Right lung (tissue), 10 donors: Measurements from ENCODE around the gene CPEB1. TPM values are rescaled to one million over a fixed set of nuclear protein-coding genes. Genes with fewer than 3 reads are reported as not detected.
A peak's percentile ranks its signal among the peaks of the same experiment; 100 is the strongest.

ENCODE experiments used
- DNase-seq, 2 donors: peaks; one replicate each; pipeline ENCODE4 v3.0.0-alpha.2; 2013
- long read RNA-seq, 8 donors: transcript quantifications; one replicate each; lab custom pipeline, GENCODE V29; 2026
- polyA plus RNA-seq, 5 donors: library from polyadenylated mRNA; unstranded; fragments of 120-200 nt; gene quantifications; one replicate each; pipeline versions ENCODE4 v1.2.1 to v1.2.3, GENCODE V29; 2013; ENCODE audit warnings: inconsistent platforms in 1 of 5, low replicate concordance in 1 of 5; ENCODE audit not compliant: insufficient read length in 5 of 5, insufficient read depth in 1 of 5

Gene CPEB1
- 1 to 10 TPM; 2.4 to 4.4 (median 3.1) TPM for polyA plus RNA-seq
- long read RNA-seq, donor 1 = 0 reads
- long read RNA-seq, donor 2 = 0 reads
- long read RNA-seq, donor 3 = 0 reads
- long read RNA-seq, donor 4 = 0 reads
- long read RNA-seq, donor 5 = 0 reads
- long read RNA-seq, donor 6, partial matches to known transcripts = 0 of 1 reads
- long read RNA-seq, donor 6, other reads (novel, unspliced or antisense) = 0 of 1 reads
- long read RNA-seq, donor 7 = 0 reads
- long read RNA-seq, donor 8 = 0 reads

GRCh38 chr15:82647045-82647834 lies at the start of gene CPEB1:
CPEB1 (minus strand) TSS chr15:82647363; CDS start chr15:82628459, 18,904 bp downstream.
- no peak for DNase-seq

GRCh38 chr15:82692171-82692570 lies 45.0 kb upstream of the CPEB1 start:
- no peak for DNase-seq

- DNase-seq = no peak
Observed at GRCh38 chr15:82689147-82689546, 42.0 kb upstream of the CPEB1 start.

DNA sequence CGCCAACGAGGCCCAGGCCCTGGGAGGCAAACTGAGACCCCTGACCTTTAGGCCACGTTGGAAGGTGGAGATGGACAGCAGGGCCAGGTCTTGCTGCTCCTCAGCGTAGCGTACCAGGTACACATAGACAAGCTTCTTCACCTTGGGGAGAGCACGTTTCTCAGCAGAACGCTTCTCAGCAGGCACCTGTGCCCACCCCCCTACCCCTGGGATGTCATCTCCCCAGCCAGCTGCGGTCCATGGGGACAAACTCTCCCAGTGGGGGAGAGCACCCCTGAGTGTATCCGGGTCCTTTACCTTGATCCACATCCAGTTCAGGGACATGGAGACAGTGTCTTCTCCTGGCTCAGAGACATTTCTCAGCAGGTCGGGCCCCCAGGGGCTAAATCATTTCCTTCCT lies 41.5 kb upstream of the CPEB1 start:
- DNase-seq = no peak

- no peak for DNase-seq
Observed at GRCh38 chr15:82681371-82681770, 34.2 kb upstream of the CPEB1 start.

DNA sequence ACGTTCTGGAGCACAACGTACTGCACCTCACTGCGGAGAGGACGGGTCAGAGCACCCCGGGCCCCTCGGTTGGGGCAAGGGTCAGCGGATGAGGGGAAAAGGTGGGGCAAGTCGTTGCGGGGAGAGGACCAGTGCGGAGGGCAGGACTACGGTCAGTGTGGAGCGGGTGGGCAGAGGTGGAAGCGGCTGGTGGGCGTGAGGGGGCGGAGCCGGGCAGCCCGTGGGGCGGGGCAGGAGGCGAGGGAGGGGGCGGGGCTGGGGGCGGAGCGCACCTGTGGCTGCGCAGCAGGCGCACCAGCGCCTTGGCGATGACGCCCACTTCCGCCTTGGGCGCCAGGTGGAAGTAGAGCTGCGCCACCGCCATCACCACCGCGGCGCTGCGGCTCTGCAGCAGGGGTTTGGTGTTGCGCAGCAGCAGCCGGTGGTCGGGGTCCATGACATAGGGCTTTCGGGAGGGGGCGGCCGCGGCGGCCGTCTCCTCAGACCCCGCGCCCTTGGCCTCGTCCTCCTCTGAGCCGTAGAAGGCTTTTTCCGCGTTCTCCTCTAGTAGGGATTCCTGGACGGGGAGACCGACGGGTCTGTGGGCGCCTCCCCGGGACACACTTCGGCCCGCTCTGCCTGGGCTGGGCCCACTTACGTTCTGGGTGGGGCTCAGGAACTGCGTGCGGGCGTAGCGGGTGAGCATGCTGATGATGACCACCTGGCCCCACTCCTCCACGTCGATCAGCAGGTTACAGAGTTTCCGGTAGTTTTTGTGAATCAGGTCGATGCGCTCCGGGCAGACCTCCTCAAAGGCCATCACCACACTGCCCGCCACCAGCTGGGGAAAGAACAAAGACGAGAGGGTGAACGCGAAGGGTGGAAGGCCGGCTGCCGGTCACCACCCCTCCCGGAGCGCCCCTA lies 33.3 kb upstream of the CPEB1 start:
- peak; percentile 37 to 39 for DNase-seq

DNA sequence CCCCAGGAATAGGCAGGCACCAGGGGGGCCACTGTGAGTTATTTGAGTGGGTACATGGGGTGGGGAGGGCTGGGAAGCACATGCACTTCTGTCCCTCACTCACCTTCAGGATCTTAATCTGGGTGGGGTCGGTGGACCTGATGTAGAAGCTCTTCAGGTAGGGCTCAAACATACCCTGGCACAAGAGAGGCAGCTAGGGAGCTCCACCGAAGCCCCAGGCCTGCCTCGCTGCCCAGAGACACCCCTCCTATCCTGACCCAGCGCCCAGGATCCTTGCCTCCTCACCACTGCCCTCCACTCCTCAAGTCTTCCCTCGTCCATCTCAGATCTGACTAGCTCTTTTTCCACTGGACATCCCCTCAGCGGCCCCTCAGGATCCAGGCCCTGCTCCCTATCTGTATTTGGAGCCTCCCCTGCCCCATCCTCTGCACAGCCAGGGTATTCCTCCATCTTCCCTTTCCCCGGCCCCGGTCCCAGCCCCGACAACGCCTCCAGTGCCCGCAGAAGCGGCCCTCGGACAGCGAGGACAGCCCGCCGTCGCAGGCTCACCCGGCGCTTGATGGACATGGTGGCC lies 32.5 kb upstream of the CPEB1 start:
- DNase-seq = no peak

DNA sequence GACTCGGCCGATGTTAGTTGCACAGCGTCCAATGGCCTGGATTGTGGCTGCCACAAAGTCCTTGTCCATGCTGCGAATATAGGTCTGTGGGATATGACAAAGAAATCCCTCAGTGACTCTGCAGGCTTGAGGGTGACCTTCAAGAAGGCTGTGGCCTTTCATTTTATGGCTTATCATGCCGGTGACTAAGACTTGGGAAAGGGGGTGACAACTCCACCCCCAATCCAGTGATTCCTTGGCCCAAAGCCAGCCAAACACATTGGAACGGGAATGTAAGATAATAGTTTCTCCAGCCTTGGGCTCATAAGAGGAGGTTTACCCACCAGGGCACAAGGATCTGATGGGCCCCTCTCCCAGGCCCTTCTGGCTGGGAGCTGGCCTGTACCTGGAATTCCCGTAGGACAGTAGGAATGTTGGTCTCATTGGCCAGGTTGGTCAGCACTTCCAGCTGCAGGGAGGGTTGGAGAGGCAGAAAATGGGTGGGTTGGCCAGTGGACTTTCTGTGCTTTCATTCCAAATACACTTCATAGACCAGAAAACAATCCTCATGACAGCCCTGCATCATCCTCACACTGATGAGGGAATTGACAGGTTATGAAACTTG lies 30.7 kb upstream of the CPEB1 start:
- DNase-seq = no peak

- no peak for DNase-seq
Observed at GRCh38 chr15:82674873-82675272, 27.7 kb upstream of the CPEB1 start.

DNA sequence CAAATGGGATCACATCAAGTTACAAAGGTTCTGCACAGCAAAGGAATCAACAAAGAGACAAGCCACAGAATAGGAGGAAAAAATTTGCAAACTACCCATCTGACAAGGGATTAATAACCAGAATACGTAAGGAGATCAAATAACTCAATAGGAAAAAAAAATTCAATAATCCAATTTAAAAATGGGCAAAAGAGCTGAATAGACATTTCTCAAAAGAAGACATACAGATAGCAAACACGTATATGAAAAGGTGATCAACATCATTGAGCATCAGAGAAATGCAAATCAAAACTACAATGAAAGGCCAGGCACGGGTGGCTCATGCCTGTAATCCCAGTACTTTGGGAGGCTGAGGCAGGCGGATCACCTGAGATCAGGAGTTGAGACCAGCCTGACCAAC lies 23.5 kb upstream of the CPEB1 start:
- no peak for DNase-seq

DNA sequence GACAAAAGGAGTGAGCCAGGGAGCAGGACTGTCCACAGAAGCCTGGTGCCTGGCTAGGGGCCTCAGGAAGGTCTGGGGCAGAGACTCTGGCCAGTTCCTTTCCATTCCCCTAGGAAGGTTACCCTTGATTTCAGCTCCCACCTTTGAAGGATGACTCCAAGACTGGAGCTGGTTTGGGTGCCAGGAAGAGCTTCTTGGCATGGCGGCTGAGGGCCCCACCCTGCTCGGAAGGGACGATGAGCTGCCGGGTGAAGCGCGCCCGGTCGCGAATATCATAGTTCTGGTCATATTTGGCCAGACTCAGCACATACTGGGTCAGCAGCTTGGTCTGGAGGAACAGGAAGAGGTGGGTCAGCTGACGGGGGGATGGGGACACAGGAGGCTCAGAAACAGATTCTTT lies 19.4 kb upstream of the CPEB1 start:
- no peak for DNase-seq

GRCh38 chr15:82664021-82664420 lies 16.9 kb upstream of the CPEB1 start:
- no peak for DNase-seq

GRCh38 chr15:82663186-82663600 lies 16.0 kb upstream of the CPEB1 start:
- DNase-seq = peak in 1 of 2 donors; percentile 40

GRCh38 chr15:82662641-82663040 lies 15.5 kb upstream of the CPEB1 start:
- DNase-seq = no peak

DNA sequence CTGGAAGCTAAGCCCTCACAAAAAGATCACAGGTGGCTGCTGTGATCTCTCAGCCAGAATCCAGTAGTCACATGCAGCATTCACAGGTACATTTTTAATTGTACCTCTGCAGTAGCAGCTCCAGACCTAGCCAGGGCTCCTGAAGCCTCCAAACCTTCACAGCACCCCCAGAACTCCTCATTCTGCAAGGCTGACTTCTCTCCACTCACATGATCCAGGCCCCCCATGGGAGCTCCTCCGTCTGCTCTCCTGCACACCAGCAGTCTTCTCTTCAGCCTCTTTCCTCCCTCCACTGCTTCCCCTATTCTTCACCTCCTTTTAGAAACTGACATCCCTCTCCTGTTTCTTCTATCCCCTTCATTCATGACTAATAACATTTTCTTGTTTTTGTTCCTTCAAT lies 13.2 kb upstream of the CPEB1 start:
- DNase-seq = no peak

GRCh38 chr15:82656641-82657266 lies 9.6 kb upstream of the CPEB1 start:
- DNase-seq = no peak

DNA sequence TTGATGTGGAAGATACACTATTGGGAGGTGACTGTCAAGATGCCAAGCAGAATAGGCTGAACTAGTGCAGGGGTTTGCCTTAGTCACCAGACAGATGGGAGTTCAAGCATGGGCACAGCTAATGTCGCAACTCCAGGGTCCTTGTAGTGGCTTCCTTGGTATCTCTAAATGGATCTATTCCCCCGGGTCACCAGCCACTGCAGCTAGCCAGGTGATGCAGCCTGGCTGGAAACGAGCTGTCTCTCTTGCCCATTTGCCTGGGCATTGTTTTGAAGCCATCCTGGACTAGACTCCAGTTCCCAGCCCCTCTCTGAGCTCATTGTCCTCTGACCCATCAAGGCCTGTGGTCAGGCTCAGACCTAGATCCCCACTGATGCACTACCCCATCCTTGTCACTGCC lies 8.4 kb upstream of the CPEB1 start:
- no peak for DNase-seq

- no peak for DNase-seq
Observed at GRCh38 chr15:82653483-82654168, 6.5 kb upstream of the CPEB1 start.

GRCh38 chr15:82651708-82652107 lies 4.5 kb upstream of the CPEB1 start:
- DNase-seq = no peak

GRCh38 chr15:82650046-82650670 lies 3.0 kb upstream of the CPEB1 start:
- DNase-seq = no peak
